ENCODE results near the gene HSH2D.

The HSH2D gene

GRCh38 chr19:16121141-16121540, 22.3 kb upstream of the HSH2D start:
- DNase-seq, result no peak

- no peak for DNase-seq
These were observed 21.5 kb upstream of the HSH2D start for GRCh38 chr19:16121967-16122366.

- no peak for DNase-seq
These were observed 18.5 kb upstream of the HSH2D start for GRCh38 chr19:16124953-16125352.

GRCh38 chr19:16125737-16126495, 17.6 kb upstream of the HSH2D start:
- no peak for DNase-seq

- DNase-seq, result no peak
These were observed 16.4 kb upstream of the HSH2D start for GRCh38 chr19:16127080-16127479.

GRCh38 chr19:16127776-16128371, 15.6 kb upstream of the HSH2D start:
- DNase-seq, result no peak

- no peak for DNase-seq
These were observed 11.8 kb upstream of the HSH2D start for GRCh38 chr19:16131648-16132047.

- DNase-seq, result no peak
These were observed 9.7 kb upstream of the HSH2D start for GRCh38 chr19:16133818-16134217.

GRCh38 chr19:16134510-16134909, 9.0 kb upstream of the HSH2D start:
- no peak for DNase-seq

GRCh38 chr19:16135430-16136127, 7.9 kb upstream of the HSH2D start:
- no peak for DNase-seq

- DNase-seq, result no peak
These were observed 7.1 kb upstream of the HSH2D start for GRCh38 chr19:16136185-16136999.

- DNase-seq, result no peak
These were observed 3.7 kb upstream of the HSH2D start for GRCh38 chr19:16139752-16140151.

GRCh38 chr19:16141043-16141442, 2.4 kb upstream of the HSH2D start:
- DNase-seq, result no peak

- DNase-seq, result no peak
These were observed 1.4 kb upstream of the HSH2D start for GRCh38 chr19:16142032-16142580.

- no peak for DNase-seq
These were observed 714 bp downstream of the HSH2D start for GRCh38 chr19:16144216-16144581.

GRCh38 chr19:16146112-16146511, 2.6 kb downstream of the HSH2D start:
- no peak for DNase-seq

- DNase-seq, result no peak
These were observed 5.2 kb downstream of the HSH2D start for GRCh38 chr19:16148443-16149229.

- no peak for DNase-seq
These were observed 10.3 kb downstream of the HSH2D start for GRCh38 chr19:16153582-16154336.

- DNase-seq, result no peak
These were observed 11.1 kb downstream of the HSH2D start for GRCh38 chr19:16154557-16154956.

GRCh38 chr19:16155128-16155527, 11.6 kb downstream of the HSH2D start:
- no peak for DNase-seq

- no peak for DNase-seq
These were observed 13.4 kb downstream of the HSH2D start for GRCh38 chr19:16156904-16157303.
